Measurements from ENCODE around the gene SRRM2.

SRRM2 gene

DNA sequence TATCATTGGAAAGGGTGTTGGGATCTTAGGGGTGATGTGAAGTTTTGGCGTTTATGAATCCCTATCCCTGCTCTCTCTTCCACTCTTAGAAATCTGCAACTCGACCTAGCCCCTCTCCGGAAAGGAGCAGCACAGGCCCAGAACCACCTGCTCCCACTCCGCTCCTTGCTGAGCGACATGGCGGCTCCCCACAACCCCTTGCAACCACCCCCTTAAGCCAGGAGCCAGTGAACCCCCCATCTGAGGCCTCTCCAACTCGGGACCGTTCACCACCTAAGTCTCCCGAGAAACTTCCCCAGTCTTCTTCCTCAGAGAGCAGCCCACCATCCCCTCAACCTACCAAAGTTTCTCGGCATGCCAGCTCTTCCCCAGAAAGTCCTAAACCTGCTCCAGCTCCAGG lies 9.0 kb downstream of the SRRM2 start:
- DNase-seq (ENCODE audit: low read depth in 3 of 3, low spot score in 1 of 3): no peak

DNA sequence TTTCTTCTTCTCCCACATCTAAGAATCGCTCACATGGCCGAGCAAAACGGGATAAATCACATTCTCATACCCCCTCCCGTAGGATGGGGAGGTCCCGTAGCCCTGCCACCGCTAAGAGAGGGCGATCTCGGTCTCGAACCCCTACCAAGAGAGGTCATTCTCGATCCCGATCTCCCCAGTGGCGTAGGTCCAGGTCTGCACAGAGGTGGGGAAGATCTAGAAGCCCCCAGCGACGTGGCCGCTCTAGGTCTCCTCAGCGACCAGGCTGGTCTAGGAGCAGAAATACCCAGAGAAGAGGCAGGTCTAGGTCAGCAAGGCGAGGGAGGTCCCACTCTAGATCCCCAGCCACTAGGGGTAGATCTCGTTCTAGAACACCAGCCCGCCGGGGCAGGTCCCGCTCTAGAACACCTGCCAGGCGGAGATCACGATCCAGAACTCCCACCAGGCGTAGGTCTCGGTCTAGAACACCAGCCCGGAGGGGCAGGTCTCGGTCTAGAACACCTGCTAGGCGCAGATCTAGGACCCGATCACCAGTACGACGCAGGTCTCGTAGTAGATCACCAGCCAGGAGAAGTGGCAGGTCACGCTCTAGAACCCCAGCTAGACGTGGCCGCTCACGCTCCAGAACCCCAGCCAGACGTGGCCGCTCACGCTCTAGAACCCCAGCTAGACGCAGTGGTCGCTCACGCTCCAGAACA lies 9.6 kb downstream of the SRRM2 start:
- no peak for DNase-seq (ENCODE audit: low read depth in 3 of 3, low spot score in 1 of 3)

DNA sequence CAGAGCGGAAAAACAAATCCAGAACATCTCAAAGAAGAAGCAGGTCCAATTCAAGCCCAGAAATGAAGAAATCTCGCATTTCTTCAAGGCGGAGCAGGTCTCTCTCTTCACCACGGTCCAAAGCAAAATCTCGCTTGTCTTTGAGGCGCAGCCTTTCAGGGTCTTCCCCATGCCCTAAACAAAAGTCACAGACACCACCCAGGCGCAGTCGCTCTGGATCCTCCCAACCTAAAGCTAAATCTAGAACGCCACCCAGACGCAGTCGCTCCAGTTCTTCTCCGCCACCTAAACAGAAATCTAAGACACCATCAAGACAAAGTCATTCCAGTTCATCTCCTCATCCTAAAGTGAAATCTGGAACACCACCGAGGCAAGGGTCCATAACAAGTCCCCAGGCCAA lies 10.3 kb downstream of the SRRM2 start:
- no peak for DNase-seq (ENCODE audit: low read depth in 3 of 3, low spot score in 1 of 3)

DNA sequence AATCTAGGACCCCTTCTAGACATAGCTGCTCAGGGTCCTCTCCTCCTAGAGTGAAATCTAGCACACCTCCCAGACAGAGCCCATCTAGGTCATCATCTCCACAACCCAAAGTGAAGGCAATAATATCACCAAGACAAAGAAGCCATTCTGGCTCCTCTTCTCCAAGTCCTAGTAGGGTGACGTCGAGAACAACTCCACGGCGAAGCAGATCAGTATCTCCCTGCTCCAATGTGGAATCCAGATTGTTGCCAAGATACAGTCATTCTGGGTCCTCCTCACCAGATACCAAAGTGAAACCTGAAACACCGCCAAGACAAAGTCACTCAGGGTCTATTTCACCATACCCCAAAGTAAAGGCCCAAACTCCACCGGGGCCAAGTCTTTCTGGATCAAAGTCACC lies 10.7 kb downstream of the SRRM2 start:
- DNase-seq (ENCODE audit: low read depth in 3 of 3, low spot score in 1 of 3): no peak

DNA sequence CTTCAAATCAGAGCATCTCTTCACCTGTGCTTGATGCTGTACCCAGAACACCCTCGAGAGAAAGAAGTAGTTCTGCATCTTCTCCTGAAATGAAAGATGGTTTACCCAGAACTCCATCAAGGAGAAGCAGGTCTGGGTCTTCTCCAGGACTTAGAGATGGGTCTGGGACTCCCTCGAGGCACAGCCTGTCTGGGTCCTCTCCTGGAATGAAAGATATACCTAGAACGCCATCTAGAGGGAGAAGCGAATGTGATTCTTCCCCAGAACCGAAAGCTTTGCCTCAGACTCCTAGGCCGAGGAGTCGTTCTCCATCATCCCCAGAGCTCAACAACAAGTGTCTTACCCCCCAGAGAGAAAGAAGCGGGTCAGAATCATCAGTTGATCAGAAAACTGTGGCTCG lies 12.3 kb downstream of the SRRM2 start:
- DNase-seq (ENCODE audit: low read depth in 3 of 3, low spot score in 1 of 3): no peak

DNA sequence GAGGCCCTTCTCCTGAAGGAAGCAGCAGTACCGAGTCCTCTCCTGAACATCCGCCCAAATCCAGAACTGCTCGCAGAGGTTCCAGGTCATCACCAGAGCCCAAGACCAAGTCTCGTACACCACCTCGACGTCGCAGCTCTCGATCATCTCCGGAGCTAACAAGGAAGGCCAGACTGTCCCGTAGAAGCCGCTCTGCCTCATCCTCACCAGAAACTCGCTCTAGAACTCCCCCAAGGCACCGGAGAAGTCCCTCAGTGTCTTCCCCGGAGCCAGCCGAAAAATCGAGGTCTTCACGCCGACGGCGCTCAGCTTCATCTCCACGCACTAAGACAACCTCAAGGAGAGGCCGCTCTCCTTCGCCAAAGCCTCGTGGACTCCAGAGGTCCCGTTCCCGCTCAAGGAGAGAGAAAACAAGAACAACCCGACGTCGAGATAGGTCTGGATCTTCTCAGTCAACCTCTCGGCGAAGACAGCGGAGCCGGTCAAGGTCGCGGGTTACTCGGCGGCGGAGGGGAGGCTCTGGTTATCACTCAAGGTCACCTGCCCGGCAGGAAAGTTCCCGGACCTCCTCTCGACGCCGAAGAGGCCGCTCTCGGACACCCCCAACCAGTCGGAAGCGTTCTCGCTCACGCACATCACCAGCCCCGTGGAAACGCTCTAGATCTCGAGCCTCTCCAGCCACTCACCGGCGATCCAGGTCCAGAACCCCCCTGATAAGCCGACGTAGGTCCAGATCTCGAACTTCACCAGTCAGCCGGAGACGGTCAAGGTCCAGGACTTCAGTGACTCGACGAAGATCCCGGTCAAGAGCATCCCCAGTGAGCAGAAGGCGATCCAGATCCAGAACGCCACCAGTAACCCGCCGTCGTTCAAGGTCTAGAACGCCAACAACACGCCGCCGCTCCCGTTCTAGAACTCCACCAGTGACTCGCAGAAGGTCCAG lies 13.3 kb downstream of the SRRM2 start:
- no peak for DNase-seq (ENCODE audit: low read depth in 3 of 3, low spot score in 1 of 3)

DNA sequence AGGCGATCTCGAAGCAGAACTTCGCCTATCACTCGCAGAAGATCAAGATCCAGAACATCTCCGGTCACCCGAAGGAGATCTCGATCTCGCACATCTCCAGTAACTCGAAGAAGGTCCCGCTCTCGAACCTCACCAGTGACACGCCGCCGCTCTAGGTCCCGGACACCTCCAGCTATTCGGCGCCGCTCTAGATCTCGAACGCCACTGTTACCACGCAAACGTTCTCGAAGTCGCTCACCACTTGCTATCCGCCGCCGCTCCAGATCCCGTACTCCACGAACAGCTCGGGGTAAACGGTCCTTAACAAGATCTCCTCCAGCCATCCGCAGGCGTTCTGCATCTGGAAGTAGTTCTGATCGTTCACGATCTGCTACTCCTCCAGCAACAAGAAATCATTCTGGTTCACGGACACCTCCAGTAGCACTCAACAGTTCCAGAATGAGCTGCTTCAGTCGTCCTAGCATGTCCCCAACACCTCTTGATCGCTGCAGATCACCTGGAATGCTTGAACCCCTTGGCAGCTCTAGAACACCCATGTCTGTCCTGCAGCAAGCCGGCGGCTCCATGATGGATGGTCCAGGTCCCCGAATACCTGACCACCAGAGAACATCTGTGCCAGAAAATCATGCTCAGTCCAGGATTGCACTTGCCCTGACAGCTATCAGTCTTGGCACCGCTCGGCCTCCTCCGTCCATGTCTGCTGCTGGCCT lies 14.1 kb downstream of the SRRM2 start:
- DNase-seq (ENCODE audit: low read depth in 3 of 3, low spot score in 1 of 3): no peak

DNA sequence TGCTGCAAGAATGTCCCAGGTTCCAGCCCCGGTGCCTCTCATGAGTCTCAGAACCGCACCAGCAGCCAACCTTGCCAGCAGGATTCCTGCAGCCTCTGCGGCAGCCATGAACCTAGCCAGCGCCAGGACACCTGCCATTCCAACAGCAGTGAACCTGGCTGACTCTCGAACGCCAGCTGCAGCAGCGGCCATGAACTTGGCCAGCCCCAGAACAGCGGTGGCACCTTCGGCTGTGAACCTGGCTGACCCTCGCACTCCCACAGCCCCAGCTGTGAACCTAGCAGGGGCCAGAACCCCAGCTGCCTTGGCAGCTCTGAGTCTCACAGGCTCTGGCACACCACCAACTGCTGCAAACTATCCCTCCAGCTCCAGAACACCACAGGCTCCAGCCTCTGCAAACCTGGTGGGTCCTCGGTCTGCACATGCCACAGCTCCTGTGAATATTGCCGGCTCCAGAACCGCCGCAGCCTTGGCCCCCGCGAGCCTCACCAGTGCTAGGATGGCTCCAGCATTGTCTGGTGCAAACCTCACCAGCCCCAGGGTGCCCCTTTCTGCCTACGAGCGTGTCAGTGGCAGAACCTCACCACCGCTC lies 14.8 kb downstream of the SRRM2 start:
- no peak for DNase-seq (ENCODE audit: low read depth in 3 of 3, low spot score in 1 of 3)

DNA sequence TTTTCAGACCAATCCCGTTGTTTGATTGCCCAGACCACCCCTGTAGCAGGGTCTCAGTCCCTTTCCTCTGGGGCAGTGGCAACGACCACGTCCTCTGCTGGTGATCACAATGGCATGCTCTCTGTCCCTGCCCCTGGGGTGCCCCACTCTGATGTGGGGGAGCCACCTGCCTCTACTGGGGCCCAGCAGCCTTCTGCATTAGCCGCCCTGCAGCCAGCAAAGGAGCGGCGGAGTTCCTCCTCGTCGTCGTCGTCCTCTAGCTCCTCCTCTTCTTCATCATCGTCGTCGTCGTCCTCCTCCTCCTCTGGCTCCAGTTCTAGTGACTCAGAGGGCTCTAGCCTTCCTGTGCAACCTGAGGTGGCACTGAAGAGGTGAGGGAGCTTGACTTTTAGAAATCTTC lies 15.5 kb downstream of the SRRM2 start:
- no peak for DNase-seq (ENCODE audit: low read depth in 3 of 3, low spot score in 1 of 3)

DNA sequence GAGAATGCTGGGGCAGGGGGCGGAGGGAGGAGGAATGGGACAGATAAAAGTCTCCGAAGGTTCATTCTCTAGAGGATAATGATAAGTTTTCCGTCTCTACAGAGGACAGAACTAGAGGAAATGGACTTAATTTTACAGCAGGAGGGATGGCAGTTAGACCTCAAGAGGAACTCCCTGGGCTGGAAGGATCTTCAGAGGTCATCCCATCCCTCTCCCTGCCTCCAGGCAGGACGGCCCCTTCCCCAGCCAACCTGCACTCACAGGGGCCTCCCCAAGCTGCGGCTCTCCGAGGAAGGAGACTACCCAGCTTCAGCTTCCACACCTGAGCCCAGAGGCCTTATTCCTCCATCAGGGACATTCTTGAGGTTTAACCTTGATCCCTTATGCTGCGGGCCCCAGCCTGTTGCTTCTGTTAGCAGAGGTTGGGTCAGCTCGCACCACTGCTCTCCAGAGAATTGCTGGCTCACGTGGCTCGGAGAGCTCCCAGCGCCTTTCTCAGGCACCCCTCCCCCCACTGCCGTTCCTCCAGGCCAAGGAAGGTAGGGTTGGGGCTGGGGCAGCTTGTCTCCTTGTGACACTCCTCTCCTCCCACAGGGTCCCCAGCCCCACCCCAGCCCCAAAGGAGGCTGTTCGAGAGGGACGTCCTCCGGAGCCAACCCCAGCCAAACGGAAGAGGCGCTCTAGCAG lies 16.1 kb downstream of the SRRM2 start:
- DNase-seq (ENCODE audit: low read depth in 3 of 3, low spot score in 1 of 3): no peak

DNA sequence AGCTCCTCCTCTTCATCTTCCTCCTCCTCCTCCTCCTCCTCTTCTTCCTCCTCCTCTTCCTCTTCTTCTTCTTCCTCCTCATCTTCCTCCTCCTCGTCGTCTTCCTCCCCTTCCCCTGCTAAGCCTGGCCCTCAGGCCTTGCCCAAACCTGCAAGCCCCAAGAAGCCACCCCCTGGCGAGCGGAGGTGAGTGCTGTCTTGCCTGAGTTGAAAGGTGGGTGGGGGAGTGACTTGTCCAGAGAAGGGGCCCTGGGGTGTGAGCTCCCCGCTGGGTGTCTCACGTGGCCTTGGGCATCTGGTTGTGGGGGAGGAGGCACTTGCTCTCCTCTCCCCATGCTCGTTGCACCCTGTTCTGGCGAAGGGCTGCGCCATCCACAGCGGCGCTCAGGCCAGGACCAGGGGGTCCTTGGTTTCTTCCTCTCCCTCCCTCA lies 16.7 kb downstream of the SRRM2 start:
- DNase-seq (ENCODE audit: low read depth in 3 of 3, low spot score in 1 of 3): no peak

DNA sequence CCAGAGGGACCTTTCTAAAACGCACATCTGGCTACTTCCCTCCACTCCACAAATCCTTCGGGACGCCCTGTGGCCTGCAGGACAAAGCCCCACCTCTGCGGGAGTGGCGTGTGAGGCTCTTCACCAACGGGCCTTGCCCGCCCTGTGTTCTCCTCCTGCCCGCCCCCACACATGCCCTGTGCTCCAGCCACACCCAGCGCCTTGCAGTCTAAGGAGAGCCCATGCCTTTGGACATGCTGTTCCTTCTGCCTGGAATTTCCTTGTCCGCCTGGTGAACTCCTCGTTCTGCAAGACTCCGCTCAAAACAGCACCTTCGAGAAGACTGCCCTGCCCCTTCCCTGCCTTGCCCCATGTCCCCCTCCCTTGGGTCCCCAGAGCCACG lies 17.2 kb downstream of the SRRM2 start:
- no peak for DNase-seq (ENCODE audit: low read depth in 3 of 3, low spot score in 1 of 3)

DNA sequence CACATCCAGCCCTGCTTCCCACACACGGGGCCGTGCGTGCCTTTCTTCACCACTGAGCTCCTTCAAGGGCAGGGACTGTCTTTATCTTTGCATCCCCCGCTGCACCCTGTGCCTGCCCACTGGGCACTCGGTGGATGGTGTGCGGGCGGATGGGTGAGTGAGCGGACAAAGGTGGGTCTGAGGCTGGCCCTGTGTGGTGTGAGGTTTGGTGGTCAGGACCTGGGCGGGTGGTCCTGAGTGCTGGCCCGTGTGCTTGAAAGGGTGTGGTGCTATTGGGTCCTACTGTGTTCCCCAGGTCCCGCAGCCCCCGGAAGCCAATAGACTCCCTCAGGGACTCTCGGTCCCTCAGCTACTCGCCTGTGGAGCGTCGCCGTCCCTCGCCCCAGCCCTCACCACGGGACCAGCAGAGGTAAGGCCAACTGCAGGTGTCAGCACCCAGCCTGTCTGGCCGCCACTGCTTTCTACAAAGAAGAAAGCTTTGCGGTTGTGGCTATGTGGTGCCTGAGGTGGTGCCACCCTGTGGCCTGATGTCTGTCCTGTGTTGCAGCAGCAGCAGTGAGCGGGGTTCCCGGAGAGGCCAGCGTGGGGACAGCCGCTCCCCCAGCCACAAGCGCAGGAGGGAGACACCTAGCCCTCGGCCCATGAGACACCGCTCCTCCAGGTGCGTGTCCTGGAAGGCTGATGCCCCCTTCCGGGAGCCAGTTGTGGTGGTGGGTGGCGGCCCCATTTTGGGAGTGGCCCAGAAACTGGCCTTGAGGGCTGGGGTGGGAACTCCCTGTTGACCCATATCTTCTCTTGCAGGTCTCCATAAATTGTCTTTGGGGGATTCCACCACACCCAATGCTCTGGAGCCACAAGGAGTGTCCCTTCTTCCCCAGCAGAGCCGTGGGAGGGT lies 17.9 kb downstream of the SRRM2 start:
- DNase-seq (ENCODE audit: low read depth in 3 of 3, low spot score in 1 of 3): no peak

DNA sequence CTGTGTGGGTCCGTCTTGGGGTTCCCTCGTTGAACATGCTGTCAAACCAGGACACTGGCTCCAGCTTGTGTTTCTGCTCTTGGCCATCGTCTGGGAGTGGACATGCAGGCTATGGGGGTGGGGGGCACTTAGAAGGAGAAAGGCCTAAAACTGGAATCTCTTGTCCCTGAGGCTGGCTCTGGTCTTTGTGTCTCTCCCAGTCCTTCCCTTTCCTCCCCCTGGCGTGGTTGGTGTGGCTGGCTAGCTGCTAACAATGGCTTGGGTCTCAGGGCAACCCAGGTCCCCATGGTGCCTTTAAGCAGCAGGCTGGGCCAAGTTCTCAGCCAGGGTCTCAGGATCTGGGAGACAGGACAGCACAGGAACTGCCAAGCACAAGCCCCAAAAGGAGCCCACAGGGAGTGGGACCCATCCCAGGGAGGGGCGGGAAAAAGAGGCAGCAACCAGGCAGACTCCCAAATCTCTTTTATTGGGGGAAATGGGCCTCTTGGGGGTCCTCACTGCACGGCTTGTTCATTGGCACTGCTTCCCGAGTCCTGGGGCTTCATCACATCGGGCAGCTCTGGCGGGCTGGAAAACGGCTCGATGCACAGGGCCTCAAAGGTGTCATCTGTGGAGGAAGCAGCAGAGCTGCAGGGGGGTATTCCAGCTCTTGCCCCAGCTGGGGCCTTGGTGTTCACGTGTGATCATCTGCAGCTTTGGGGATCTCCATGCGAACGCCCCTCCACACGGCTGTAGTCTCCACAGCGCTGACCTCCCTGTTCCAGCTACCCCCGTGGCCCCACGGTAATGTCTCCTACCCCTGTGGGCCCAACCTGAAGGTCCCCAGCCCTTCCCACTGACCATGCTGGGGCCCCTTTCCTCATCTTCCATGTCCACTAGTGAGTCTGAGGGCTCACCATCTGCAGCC lies 19.3 kb downstream of the SRRM2 start:
- DNase-seq (ENCODE audit: low read depth in 3 of 3, low spot score in 1 of 3): no peak

DNA sequence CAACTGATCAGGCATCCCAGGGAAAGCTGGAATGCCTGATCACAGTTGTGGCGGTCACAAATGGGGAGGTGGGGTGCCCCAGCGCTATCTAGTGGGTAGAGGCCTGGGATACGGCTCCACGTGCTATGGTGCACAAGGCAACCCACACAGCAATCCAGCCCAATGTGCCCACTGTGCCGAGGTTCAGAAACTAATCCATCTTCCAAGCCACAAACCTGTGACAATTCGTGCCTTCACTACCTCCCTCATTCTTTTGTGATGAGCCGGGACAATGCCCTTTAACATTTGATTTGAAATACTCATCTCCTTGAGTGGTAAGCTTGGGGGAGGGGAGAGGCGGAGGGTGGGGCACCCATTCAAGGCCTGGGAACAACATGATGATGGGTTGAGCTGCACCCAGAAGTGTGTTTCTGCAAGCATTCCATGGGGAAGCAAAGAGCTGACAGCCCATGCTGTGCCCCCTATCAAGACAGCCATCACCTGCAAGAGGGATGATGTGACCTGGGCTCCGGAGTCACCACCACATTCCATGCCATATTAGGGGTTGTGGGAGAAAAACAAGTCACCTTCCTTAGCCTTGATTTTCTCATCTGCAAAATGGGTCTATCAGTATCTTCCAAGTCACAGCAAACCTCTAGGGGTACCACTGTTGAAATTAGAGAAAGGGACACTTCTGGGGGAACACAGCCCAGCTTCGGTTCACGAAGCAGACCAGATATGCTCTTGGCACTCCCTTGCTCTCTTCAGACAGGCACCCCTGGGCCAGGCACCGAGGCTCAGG lies 20.9 kb downstream of the SRRM2 start:
- DNase-seq (ENCODE audit: low read depth in 3 of 3, low spot score in 1 of 3): no peak

DNA sequence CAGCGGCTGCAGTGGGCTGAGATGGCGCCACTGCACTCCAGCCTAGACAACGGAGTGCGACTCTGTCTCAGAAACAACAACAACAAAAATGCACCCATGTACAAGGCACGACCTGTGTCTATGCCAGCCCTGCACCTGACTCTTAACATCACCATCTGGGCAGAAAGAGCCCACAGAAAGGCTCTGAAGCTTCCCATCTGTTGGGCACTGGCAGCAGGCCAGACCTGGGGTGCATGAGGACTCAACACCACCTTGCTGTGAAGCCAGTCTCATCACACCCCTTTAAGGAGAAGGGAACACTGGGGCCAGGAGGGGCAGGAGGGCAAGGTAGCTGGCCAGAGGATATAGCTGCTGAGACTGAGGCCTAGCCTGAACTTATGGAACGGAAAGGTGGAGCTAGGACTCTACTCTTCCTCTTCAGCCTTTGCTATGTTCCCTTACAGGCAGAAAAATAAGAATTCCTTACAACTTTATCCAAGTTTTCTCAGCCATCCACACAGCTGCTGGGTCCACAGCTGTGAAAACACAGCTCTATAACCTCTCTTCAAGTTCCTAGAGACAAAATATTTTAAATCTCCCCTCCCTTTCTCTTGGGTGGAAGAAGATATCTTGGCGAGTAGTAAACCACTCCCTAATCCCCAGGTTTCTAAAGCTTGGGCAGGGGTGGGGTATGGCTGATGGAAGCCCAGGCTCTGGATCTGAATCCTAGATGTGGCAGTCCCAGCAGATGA lies 21.9 kb downstream of the SRRM2 start:
- no peak for DNase-seq (ENCODE audit: low read depth in 3 of 3, low spot score in 1 of 3)

DNA sequence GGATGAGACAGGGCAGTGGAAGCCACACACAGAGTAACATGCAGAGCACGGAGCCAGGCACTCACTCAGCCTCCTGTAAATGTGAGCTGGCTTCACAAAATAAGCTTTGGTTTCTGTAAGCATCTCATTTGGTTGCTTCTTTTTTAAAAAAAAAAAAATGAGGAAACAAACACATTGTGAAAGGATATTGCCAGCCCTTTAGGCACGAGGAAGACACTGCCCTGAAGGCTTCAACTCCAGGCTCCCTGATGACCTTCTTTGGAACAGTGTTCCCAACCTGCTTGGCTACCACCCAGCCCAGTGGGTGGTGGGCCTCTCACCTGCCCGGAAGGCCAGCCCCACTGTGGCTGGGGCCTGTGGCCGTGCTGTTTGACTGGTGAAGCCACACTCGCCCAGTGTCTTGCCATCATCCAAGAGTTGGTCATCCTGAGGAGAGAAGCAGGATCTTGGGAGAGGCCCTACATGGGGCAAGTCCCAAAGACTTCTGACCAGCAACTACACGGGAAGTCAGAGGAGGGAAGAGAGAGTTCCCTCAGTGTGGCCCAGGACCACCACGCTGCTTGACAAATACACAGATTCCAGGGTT lies 22.8 kb downstream of the SRRM2 start:
- DNase-seq (ENCODE audit: low read depth in 3 of 3, low spot score in 1 of 3): no peak

Data from stimulated activated CD4-positive, alpha-beta T cell treated with anti-CD3 and anti-CD28 coated beads, TNF-alpha, amount 100 ng/mL, for 1 hour (primary cell).